Stimulated activated CD8-positive, alpha-beta memory T cell treated with anti-CD3 and anti-CD28 coated beads, Interleukin-15, amount 100 ng/mL, for 4 hours (primary cell): ENCODE measurements around the gene PDCD6IP.
"Not testable (repeated sequence)": the region's sequence is repeated elsewhere in the genome, so short reads cannot be mapped to it uniquely, and the experiment has no call there.

ENCODE experiments used
- DNase-seq, 2 donors: peaks; one replicate each; pipeline ENCODE4 v3.0.0-alpha.2; 2020; ENCODE audit warnings: low read depth in 2 of 2

PDCD6IP gene

GRCh38 chr3:33798418-33799201 is at the start of gene PDCD6IP:
Gene PDCD6IP (plus strand): TSS chr3:33798630. CDS start chr3:33798729, 99 bp downstream.
- peak; percentile 81 to 82 for DNase-seq

- DNase-seq = no peak
These were observed 48.8 kb upstream of the PDCD6IP start for GRCh38 chr3:33749546-33750210.

GRCh38 chr3:33750211-33750548 is 48.2 kb upstream of the PDCD6IP start:
- DNase-seq = no peak

- no peak for DNase-seq
These were observed 47.1 kb upstream of the PDCD6IP start for GRCh38 chr3:33751336-33751735.

GRCh38 chr3:33754391-33754790 is 44.0 kb upstream of the PDCD6IP start:
- DNase-seq = not testable (repeated sequence)

- DNase-seq = no peak
These were observed 40.1 kb upstream of the PDCD6IP start for GRCh38 chr3:33758281-33758680.

GRCh38 chr3:33758864-33759263 is 39.6 kb upstream of the PDCD6IP start:
- no peak for DNase-seq

GRCh38 chr3:33768578-33769330 is 29.7 kb upstream of the PDCD6IP start:
- no peak for DNase-seq

- DNase-seq = no peak
These were observed 24.8 kb upstream of the PDCD6IP start for GRCh38 chr3:33773637-33774036.

- no peak for DNase-seq
These were observed 23.1 kb upstream of the PDCD6IP start for GRCh38 chr3:33775363-33775762.

- no peak for DNase-seq
These were observed 20.4 kb upstream of the PDCD6IP start for GRCh38 chr3:33777996-33778395.

- no peak for DNase-seq
These were observed 18.7 kb upstream of the PDCD6IP start for GRCh38 chr3:33779751-33780150.

GRCh38 chr3:33781413-33781812 is 17.0 kb upstream of the PDCD6IP start:
- not testable (repeated sequence) for DNase-seq

GRCh38 chr3:33786565-33787327 is 11.7 kb upstream of the PDCD6IP start:
- DNase-seq = no peak

GRCh38 chr3:33787328-33788009 is 11.0 kb upstream of the PDCD6IP start:
- peak in 1 of 2 donors; percentile 34 for DNase-seq

GRCh38 chr3:33789183-33789954 is 9.1 kb upstream of the PDCD6IP start:
- no peak for DNase-seq

GRCh38 chr3:33790091-33790490 is 8.3 kb upstream of the PDCD6IP start:
- no peak for DNase-seq

- no peak for DNase-seq
These were observed 6.8 kb upstream of the PDCD6IP start for GRCh38 chr3:33791477-33792166.

GRCh38 chr3:33792167-33792892 is 6.1 kb upstream of the PDCD6IP start:
- no peak for DNase-seq
